HG02798 (cell line): ENCODE data around the gene UMOD.
A peak's percentile ranks its signal among the peaks of the same experiment; 100 is the strongest.

Source experiments
- ATAC-seq: cut with Tn5 transposase; IDR thresholded peaks from one replicate; pipeline ENCODE4 v1.9.1; 2021; ENCODE audit warnings: mild to moderate bottlenecking; ENCODE audit not compliant: unreplicated experiment, poor library complexity

Gene UMOD

DNA sequence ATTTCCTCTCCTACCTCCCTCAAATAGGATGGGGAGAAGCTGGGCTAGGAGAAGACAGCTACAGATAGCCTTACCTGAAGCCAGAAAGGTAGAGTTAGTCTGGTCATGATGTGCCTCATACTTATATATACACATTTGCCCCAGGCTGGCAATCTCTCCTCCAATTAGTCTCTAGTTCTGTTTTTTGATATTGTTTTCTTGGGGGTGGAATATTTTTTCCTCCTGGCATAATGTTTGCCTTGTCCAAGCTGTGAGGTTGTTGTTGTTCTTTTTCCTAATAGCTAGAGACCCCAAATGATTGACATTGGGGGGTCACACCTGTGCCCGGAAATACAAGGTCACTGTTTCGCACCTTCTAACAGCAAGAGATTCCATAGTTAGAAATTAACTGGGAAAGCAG, at the start of gene UMOD:
Gene UMOD (minus strand): TSS at position 101 of the 400 bp plus-strand sequence. CDS start 1,978 bp downstream, outside the sequence.
- ATAC-seq = no peak

- no peak for ATAC-seq
Measured at GRCh38 chr16:20401475-20402016, 49.0 kb upstream of the UMOD start.

- no peak for ATAC-seq
Measured at GRCh38 chr16:20401066-20401465, 48.6 kb upstream of the UMOD start.

DNA sequence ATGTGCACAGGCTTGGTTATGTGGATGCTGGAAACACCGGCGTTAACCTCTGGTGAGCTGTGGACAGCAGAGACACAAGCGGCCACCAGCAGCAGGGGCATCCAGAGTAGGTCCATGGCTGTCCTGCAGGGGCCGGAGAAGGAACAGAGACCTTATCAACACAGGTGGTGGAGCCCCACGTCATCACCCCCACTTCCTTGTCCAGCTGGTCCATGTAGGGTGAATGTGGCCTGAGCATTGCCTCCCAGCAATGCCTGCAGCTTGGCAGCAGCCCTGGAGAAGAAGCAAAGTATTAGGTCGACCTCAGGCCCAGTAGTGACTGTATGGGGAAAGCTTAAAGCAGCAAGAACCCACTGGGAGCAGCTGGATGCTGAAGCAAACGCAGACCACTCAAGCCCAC, 46.7 kb upstream of the UMOD start:
- ATAC-seq = no peak

- ATAC-seq = no peak
Measured at GRCh38 chr16:20398603-20399002, 46.1 kb upstream of the UMOD start.

GRCh38 chr16:20397468-20398074, 45.1 kb upstream of the UMOD start:
- ATAC-seq = no peak

DNA sequence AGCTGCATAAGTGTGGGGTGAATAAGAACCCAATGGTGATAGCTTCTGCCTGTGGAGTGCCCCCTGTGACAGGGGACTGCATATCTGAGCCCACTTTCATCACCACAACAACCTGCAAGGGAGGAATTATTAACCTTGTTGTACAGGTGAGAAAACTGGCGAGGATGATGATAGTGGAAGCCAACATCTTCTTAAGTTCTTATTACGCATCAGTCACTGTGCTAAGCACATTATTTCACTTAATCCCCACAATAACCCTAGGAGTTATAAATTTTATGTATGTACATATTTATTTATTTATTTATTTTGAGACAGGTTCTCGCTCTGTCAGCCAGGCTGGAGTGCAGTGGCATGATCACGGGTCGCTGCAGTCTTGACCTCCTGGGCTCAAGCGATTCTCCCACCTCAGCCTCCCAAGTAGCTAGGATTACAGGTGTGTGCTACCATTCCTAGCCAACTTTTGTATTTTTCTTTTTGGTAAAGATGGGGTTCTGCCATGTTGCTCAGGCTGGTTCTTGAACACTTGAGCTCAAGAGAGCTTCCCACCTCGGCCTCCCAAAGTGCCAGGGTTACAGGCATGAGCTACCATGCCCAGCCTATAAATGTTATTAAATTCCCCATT, 44.4 kb upstream of the UMOD start:
- no peak for ATAC-seq

GRCh38 chr16:20395946-20396345, 43.4 kb upstream of the UMOD start:
- no peak for ATAC-seq

GRCh38 chr16:20393801-20394577, 41.5 kb upstream of the UMOD start:
- no peak for ATAC-seq

- ATAC-seq = no peak
Measured at GRCh38 chr16:20391045-20391444, 38.5 kb upstream of the UMOD start.

DNA sequence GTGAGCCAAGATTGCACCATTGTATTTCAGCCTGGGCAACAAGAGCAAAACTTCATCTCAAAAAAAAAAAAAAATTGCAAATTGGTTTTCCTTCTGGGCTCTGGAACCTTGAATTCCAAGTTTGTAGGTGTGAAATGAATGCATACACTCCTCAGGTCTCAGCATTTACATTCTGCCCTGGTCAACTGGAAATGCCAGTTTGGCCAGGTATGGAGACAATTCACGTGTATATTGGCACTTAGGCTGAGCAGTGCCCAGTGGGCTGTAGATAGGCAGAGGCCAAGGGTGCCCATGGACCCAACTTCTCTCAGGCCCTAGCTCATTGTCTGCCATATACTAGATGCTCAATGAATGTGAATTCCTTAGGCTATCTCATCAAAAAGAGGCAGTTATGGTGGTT, 36.3 kb upstream of the UMOD start:
- no peak for ATAC-seq

DNA sequence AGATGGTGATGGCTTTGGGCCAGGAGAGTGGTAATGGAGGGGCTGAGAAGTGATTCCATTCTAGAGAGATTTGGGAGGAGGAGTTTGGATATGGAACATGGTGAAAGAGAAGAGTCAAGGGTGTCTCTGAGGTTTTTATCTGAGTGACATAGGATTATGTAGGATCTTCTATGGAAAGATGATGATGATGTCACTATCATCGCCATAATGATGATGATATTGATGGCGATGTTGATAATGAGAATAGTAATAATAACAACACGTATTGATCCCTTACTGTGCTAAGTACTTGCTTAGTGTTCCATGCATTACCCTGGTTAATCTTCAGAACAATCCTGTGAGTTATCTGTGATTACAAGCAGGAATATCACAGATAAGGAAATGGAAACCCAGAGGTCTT, 35.5 kb upstream of the UMOD start:
- ATAC-seq = no peak

- no peak for ATAC-seq
Measured at GRCh38 chr16:20385844-20386832, 33.6 kb upstream of the UMOD start.

DNA sequence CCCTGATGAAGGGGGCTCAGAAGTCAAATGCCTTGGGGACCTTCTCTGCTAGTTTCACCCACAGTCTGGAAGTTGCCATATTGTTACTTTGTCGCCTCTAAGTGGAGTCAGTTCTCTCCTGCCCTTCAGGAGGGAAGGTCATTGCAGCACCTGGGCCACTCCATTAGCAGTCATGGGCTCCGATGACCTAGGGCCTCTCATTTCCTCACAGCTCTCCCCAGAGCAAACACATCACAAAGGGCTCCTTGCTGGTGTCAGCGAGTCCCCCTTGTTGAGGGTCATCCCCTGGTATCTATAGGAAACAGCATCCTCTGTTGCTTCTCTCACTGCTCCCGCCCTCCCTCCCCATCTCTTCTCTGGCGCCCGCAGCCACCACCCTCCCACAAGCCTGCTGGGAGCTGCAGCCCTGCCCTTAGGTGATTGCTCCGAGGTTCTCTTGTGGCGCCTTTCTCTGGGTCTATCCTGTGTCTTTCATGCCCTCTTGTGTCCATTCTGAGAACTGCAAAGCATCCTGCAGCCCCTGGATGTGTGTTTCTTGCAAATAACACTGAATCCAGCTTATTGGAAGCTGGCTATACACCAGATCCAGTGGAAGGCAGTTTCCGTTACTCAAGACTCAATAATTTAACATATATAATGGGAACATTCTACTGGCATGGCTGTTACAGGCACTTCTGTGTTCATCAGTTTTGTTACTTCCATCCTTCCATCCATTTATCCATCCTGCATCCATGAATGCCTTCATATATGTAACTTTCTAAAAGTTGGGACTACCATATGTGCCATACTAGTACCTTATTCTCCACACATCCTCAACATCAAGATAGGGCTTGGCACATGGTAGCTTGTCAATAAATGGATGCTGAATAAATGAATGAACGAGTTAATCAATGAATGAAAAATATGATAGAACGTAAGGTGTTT, 30.9 kb upstream of the UMOD start:
- peak; percentile 60 for ATAC-seq

DNA sequence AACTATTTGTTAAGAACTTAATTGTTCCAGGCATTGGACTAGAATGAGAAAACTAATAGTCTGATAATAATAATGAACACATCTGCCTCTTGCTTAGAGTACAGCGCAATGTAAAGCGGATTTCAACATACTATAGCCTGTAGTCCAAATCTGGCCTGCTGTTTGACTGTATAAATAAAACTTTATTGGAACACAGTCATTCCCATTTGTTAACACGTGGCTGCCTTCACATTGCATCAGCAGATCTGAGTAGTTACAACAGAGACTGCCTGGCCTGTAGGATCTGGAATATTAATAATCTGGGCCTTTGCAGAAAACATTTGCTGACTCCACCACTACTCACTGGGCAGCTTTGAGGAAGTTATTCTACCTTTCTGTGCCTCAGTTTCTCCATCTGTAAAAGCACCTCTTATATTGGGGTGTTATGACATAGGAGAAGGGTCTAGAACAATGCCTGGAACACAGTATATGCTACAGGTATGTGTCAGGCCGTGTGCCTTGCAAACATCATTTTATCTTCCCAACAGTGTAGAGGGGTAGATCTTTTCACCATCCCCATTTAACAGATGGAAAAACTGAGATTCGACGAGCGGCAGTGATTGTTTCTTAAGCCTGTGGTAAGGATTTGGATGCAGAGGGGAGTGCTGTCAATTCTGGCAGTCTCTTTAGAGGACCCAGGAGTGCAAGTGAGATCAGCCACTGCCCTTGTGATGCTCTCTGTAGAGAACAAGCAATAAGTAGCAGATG, 29.9 kb upstream of the UMOD start:
- no peak for ATAC-seq

DNA sequence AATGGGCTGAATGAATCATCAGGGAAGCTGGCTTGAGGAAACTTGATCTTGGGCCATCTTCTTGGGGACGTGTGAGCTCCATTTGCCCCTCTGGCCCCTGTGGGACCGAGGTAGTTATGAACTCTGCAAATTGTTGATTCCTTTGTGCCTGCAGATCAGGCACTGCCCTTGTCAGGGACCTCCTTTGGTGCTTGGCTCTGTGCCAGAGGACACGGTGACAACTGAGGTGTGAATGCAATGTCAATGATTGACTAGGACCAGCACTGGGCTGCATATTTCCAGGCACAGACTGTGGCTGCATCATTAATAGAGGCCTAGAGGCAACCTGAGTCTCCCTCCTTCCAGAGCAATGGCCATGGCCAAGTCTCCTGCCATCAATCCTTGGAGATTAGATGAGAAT, 28.3 kb upstream of the UMOD start:
- no peak for ATAC-seq

GRCh38 chr16:20377181-20377580, 24.7 kb upstream of the UMOD start:
- no peak for ATAC-seq

DNA sequence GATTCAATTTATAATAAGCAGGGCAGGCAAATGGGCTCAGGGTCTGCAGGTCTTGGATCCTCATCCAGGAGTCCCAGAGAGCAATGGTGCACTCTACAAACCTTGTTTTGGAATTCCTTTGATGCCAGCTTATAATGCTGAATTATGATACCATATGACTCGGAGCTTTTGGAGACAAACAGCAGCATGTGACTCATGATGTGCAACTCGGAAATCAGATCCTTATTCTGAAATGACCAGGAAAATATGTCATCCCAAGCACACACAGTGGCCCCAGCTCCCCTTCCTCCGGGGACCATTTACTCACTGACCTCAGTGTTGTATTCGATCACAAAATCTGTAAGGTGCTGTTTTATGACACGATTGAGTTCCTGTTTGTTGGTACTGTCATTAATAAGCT, 20.2 kb upstream of the UMOD start:
- no peak for ATAC-seq
